OCI-M2 (cell line): ENCODE data around the gene CMTM2.
"Not testable (repeated sequence)": the region's sequence is repeated elsewhere in the genome, so short reads cannot be mapped to it uniquely, and the experiment has no call there.

Experiments
- DNase-seq: peaks from one replicate; lab custom pipeline; 2025; ENCODE audit not compliant: unreplicated experiment; lab: John Stamatoyannopoulos, UW

Gene CMTM2

DNA sequence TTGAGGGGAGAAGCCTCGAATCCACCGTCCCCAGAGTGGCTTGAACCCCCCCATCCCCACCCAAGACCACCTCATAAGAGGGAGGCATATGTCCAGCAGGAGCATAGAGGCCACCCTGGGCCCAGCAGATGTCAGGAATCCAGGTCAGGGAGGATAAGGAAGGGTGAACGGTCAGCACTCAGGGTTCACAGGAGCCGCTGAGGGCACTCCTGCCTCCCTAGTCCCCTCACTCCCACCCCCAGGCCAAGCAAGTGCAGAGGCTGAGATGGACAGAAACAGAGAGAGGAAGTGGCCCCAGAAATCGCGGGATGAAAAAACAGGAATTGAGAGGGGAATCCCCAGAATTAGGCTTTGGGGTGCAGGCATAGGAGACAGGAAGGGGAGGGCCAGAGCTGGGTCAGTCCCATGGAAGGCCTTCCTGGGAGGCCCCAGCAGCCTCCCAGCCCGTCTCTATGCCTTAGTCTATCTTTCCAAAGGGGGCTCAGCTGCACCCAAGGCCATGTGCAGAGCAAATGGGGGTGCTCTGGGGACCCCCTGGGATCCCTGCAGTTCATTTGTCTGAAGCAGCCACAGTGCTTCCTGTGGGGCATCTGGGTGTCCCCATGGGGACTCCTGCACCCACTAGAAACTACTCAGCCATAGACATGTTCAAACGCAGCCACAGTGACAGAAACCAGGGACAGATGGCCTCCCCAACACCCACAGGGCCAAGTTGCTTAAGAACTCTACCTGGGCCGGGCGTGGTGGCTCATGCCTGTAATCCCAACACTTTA lies 26.9 kb downstream of the CMTM2 start:
- no peak for DNase-seq

DNA sequence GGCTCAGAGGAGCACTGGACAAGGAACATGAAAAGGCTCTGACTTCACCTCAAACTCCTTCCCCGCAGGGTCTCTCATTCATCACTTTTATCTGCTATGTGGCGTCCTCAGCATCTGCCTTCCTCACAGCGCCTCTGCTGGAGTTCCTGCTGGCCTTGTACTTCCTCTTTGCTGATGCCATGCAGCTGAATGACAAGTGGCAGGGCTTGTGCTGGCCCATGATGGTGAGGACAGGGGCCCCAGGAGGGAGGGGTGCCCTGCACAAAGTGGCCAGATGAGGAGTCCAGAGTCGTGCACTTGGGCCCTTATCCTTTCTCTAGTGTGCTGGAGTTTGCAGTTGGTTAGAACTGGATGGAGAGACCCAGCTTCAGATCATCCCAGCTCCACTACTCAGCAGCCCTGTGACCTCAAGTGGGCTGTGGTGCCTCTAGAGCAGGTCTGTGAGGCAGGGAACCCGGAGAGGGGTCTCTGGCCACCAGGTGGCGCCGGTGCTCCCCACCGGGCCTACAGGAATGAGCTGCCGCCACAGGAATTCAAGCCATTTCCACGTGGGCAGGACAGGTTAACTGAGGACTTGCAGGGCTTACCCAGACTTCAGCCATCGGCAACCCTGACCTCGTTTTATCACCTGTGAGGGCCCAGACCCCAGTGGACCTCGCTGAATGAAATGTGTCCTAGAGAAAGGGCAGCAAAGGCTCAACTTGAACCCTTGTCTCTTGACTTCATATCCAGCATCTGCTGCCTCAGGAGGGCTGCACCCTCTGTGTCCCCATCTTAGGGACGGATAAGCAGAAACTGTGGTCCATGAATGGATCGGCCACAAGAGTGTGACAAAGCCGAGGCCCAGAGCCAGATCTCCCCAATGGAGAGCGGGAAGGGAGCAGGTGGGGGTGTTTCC lies 29.2 kb downstream of the CMTM2 start:
- DNase-seq, result peak; percentile 22

DNA sequence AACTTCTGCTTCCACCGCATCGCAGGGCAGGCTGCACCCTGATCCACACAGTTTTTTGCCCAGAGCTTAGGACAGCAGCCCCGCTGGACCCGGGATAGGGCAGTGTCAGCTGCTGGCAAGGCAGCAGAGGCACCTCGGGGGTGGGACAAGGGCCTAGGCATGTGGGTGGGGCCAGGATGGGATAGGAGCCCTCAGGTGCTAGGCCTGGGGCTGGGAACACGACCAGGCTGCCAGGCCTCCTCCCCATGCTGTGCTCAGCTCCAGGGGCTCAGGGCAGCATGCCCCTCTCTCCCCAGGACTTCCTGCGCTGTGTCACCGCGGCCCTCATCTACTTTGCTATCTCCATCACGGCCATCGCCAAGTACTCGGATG lies 29.9 kb downstream of the CMTM2 start:
- DNase-seq, result no peak

DNA sequence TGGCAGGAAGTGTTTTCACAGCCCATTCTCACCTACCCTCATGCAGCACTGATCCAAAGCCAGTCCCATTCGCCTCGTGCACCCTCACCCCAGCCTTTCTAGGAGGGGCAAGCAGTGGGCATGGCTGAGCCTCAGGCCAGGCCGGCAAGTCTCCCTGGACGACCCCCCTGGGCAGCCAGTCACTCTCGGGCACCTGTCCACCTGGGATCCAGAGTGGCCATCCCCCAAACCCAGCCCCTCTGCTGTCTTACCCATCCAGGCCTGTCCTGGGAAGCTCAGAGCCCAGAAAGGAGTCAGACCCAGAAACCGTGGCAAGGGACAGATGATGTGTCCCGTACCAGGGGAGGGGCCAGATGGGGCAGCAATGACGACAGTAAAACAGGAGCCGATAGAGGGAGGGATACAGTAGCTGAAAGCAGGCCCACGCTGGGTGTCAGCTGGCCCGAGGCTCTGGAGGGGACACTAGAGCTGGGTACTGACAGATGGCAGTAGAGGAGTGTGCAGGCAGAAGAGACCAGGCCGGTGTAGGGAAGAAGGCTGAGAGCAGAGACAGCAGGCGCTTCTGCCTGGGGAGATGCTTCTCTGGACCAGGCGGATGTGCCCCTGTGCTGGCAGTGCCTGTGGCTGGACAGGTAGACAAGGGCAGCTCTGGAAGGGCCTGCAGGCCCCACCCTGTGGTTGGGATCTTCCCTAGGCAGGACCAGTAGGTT lies 31.0 kb downstream of the CMTM2 start:
- DNase-seq, result no peak

DNA sequence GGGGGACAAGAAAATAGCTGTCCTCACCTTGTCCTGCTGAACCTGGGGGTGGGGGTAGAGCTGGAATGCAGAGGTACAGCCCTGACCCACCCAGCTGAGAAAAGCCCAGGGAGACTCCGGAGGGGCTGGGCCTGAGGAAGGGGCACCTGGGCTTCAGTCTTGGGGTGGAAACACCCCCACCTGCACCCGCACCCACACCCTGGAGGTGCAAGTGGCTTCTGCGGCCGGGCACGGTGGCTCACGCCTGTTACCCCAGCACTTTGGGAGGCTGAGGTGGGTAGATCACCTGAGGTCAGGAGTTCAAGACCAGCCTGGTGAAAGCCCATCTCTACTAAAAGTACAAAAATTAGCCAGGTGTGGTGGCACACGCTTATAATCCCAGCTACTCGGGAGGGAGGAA lies 32.6 kb downstream of the CMTM2 start:
- DNase-seq, result not testable (repeated sequence)

DNA sequence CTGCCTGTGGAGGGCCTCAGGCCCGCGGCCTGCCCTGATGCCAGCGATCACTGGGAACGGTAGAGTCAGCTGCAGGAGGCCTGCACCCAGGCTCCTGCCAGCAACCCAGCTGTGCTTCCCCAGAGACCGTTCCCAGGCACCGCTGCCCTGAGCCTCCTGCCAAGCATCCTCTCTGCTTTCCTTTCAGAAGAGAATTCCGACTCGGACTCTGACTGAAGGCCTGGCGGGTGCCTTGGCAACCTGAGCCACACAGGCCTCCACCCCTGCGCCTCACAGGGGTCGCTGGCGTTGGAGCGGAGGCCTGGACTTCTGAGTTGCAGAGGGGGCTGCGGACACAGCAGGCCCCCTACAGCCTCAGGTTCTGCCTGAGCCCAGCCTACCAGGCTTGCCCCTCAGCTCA lies 33.2 kb downstream of the CMTM2 start:
- DNase-seq, result no peak

DNA sequence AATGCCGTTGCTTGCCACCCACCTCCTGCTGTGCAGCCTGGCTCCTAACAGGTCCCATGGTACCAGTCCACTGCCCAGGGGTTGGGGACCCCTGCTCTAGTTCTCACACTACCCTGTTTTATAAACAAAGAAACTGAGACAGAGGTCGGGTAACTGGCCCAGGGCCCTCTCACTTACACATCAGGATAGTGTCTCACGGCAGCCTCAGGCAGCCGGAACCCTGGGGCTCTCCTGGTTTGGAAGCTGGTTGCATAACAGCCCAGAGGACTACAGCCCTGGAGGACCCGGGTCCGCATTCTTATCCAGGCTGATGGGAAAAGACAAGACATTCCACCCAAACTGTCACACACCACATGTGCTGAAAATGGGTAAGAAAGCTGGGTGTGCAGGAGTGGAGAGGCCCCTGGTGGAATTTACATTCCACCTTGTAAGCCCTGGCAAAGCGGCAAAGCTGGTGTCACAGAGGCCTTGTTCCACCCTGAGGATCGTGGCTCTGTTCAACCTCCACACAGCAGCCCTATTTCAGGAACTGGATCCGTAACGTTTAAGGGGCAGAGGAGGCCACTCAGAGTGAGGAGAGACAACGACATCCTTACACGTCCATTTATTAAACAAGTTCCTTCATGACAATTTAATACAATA lies 35.0 kb downstream of the CMTM2 start:
- DNase-seq, result no peak

DNA sequence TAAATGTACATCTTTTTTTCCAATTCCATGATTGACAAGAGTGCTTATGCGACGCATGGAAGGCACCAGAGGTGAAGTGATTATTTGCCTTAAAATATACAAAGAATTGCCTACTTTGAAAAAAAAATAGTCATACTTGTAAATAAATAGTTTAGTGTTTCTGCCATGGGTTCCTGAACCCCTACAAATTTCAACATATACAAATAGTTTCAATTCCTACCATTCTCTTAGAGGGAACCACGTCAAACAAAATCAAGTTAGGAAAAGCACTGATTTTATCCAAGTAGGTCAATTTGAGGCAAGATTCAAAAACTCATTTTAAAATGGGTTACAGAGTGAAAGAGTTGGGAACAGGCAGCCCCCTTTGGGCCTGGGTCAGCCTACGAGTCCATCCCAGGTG lies 36.9 kb downstream of the CMTM2 start:
- DNase-seq, result no peak

DNA sequence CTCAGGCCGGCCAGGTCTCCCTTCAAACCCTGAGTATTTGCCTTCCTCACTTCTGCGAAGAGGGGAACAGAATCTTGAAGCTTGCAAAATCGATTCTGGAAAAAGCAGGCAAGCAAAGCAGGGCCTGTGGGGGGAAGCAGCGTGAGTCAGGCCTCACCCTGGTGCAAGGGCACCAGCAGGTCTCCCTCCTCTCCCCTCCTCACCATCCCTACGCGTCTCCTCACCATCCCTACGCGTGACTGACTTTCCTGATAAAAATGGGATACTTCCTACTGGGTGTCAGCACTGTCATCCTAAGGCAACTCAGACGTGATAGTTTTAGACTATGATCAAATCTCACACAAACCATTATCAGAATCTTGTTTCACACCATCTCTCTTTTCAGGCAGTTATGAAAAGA lies 37.3 kb downstream of the CMTM2 start:
- no peak for DNase-seq

DNA sequence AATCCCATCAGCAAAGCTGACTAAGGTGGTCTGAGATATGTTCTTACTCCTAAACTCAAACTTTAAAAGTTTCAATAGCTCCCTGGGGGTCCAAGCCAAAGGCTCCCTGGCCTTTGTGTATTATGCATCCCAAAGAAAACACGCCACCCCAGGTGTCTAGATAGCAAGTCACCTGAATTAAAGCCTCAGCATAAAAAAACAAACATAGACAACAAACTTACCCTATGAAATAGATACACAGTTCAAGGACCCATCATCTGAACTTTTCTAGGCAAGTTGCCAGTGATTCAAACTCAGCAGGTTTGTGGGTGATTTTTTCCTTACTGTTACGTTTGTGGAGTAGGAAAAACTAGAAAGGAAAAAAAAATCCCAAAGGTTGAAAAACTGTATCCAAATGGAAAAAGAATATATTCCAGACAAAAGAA lies 37.8 kb downstream of the CMTM2 start:
- no peak for DNase-seq

DNA sequence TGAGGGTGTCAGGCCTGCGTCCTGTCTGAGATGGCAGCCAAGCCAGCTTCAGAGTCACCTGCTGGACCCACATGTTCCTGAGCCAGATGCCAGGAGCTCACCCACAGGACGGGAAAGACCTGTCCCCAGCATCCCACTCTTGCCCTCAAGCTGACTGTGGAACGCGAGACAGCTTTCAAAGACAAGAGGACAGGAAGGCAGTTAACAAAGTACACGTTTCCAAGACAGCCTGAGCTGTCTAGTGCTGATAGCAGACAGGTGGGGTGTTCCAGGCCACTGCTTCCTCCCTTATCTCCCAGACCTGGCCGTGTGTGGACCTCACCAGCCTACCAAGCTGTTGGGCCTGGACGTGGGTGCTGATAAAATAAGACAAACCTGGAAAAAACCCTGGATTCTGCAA lies 38.5 kb downstream of the CMTM2 start:
- no peak for DNase-seq

DNA sequence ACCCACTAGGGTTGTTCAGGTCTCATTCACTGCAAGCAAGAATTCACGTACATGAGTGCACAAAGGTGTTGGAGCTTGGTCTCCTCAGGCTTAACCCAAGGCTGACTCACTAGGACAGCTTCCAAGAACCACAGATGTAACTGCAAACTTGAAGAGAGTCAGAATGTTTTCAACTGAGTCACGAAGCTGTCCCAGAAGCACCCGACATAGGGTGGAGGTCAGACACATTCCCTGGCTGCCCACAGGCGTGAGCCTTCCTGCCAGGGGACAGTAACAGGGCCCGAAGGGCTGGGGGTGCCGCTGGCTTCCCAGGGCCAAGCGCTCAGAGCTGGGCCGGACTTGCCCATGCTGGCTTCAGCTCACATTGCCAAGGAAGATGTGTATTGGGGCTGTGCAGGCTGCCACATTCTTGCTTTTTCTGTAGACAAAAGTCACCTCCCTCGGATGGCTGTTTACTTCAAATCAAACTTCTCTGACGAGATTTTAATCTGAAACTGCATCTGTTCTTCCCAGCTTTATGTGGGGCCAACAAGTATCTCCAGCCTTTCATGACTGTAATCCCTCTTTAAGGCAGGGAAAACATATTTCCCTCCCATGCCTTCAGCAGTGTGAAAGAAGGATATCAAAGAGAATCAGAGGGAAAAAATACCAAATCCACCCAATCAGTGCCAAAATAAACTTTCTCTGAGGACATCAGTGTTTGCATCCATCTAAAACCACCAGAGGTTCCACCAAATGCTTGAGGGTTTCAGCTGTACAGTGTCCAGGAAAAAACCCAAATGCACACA lies 39.5 kb downstream of the CMTM2 start:
- no peak for DNase-seq

DNA sequence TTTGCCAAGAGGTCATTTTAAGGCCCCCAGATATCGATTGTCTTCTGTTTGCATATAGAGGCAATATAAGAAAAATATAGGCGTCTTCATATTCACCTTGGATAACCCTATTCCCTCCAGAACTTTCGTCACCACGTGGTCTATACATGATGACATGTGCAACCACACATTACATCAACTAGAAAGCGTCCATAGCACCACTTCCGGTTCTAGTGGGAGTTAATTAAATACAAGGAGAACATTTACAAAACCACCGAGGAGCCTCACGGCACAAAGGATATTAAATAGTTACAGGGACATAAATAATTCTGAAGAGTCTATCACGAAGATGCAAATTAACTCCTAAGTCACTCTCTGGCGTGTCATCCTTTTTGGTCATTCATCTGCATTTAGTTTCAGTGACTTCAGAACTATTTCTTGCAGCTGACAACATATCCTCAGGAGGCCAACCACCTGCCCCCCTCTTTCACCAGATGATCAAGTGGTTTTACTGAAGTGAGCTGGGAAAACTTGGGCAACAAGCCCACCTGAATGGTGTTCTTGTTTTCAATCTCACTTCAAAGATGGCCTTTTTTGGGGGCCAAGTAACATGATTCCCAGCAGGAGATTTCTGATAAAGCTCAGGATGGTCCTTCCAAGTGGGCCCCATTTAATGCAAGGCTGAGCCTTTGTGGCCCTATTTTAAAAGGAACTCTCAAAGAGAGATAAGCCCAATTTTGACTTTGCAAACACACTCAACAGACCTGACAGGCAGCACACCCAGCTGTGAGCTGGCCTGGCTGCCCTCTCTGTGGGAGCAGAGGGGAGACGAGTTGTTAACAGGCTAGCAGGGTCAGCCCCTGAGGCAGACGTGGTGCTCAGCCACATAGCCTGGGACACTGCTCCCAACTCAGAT lies 40.5 kb downstream of the CMTM2 start:
- no peak for DNase-seq

DNA sequence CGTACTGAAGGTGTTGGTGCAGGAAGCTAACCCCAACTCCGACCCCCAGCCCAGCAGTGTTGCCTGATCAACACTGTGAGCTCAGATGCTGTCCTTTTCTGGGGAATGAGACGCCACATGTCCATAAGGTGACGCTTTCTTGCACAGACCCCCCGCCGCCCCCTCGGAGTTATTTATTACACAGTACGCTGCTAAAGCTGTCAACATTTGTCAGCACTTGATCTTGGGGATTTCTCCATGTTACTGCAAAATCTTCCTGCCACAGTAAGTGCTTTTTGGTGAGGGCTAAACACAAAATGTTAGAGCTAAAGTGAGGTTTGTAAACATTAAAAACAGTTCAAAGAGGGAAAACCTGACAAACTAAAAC lies 41.1 kb downstream of the CMTM2 start:
- no peak for DNase-seq

DNA sequence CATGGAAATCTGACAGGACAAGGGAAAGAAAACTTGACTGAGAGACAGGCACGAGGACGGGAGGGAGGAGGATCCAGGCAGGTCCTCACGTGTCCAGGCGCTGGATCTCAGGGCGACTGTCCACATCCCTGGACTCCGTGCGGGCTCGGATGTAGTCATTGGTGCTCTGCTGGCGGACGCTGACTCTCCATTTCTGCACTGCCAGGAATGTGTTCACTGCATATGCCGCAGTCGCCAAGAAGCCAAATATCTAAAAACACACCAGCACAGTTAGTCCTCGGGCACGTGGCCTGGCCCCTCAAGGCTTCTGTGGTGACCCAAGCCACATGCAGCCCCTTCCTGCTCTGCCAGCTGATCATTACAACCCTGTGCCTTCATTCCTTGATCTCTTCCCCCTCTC lies 42.7 kb downstream of the CMTM2 start:
- DNase-seq, result no peak

DNA sequence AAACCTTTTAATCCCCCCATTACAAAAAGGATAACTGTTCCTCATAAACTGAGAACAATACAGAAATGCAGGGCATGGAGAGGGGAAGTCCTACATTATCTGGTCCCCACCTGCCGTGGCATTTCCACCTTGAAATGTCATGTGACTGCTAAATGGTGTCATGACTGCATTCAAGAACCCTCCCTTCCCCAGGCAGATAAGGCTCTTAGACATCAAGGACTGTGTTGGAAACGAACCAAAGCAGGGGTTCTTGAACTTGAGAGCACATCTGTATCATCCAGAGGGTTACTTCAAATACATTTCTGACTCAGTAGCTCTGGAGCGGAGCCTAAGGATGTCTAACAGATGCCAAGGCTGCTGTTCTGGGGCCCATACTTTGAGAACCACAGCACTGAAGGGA lies 43.6 kb downstream of the CMTM2 start:
- DNase-seq, result no peak

DNA sequence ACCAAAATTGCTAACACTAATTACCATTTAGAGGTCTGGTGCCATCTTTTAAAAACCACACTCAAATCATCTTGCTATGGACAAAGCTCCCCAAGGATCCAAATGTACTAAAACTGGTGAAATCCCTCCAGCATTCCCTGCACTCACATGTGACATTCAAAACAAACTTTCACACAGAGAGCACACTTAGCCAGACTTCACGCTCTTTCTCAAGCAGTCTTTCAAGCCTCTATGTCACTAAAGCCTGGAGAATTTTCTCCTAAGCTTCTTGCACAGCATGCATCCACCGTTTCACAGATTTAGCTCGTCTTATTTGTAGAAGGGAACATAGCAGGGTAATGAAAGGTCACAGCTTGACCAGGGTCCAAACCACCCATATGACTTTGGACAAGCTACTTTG lies 44.5 kb downstream of the CMTM2 start:
- no peak for DNase-seq

DNA sequence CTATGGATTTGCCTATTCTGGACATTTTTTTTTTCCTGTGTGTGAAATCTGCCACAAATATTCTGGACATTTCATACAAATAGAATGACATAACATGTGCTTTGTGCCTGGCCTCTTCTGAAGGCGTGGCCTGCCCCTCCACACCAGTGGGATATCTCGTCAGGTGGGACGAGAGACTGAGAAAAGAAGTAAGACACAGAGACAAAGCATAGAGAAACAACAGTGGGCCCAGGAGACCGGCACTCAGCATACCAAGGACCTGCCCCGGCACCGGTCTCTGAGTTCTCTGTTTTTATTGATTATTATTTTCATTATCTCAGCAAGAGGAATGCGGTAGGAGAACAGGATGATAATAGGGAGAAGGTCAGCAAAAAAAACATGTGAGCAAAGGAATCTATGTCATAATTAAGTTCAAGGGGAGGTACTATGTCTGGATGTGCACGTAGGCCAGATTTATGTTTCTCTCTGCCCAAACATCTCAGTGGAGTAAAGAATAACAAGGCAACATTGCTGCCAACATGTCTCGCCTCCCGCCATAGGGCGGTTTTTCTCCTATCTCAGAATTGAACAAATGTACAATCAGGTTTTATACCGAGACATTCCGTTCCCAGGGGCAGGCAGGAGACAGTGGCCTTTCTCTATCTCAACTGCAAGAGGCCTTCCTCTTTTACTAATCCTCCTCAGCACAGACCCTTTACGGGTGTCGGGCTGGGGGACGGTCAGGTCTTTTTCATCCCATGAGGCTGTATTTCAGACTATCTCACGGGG lies 48.5 kb downstream of the CMTM2 start:
- not testable (repeated sequence) for DNase-seq

DNA sequence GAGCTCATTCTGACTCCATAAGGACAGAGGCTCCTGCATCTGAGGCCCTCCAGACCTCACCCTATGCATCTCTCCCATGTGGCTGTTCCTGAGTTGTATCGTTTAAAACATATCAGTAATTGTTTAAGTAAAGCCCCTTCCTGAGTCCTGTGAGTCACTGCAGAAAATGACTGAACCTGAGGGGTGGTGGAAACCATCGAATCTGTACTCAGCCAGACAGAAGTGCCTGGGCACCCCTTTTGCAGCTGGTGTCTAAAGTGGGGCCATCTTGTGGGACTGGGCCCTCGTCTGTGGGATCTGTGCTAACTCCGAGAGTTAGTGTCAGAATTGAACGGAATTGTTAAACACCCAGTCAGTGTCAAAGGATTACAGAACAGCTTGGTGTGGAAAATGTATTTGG lies 50.6 kb downstream of the CMTM2 start:
- no peak for DNase-seq
